ENCODE measurements around the gene CCNY.

CCNY gene

GRCh38 chr10:35497909-35498308 is 161.6 kb downstream of the CCNY start:
- H3K4me3 ChIP-seq (replicated peaks in 1 of 2; ENCODE audit: low read depth in 2 of 2, low read length in 2 of 2) = no peak overlapping the region
- DNase-seq (ENCODE audit: low read depth in 2 of 2) = no peak
- no peak for TF ChIP-seq CTCF (IDR thresholded peaks at IDR 0.05; ENCODE audit: low read depth, low read length)

DNA sequence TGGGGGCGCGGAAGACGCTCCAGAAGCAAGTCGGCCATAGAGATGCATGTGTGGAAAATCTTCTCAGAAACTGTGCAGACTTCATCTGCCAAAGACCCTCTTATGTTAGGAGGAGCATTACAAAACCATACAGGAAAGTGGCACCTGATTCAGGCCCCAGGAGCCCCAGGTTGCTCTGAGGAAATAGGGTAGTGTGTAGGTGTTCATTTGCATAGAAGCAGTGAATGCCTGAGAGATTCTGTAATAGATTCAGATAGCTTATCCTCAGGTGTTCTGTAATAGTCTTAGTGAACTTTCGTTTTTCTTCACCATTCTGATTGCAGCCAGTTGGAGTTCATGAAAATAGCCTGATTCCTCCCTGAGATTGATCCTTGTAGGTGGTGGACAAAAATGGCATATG is 162.4 kb downstream of the CCNY start:
- DNase-seq (ENCODE audit: low read depth in 2 of 2) = no peak
- no peak overlapping the region for H3K4me3 ChIP-seq (replicated peaks in 1 of 2; ENCODE audit: low read depth in 2 of 2, low read length in 2 of 2)
- TF ChIP-seq CTCF (IDR thresholded peaks at IDR 0.05; ENCODE audit: low read depth, low read length) = no peak

DNA sequence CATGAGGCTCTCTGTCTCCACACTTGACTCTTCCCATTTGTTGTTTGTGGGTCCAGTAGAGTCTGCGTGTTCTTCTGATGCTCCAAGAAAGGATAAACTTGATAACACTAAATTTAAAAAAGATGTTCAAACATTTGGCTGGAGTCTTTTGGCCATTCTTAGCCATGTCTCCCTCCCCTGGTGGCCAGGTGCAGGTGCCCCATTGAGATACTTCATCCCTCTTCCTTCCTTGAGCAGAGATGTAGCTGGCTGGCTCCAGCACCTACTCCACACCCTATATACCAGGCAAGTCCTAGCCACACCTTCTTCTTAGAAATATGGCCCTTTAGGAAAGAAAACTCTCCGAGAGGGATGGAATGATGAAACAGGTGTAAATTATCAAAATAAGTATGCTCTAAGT is 165.6 kb downstream of the CCNY start:
- TF ChIP-seq CTCF (IDR thresholded peaks at IDR 0.05; ENCODE audit: low read depth, low read length) = peak; percentile 11
- DNase-seq (ENCODE audit: low read depth in 2 of 2) = no peak
- no peak overlapping the region for H3K4me3 ChIP-seq (replicated peaks in 1 of 2; ENCODE audit: low read depth in 2 of 2, low read length in 2 of 2)

- TF ChIP-seq CTCF (IDR thresholded peaks at IDR 0.05; ENCODE audit: low read depth, low read length) = no peak
- H3K4me3 ChIP-seq (replicated peaks in 1 of 2; ENCODE audit: low read depth in 2 of 2, low read length in 2 of 2) = no peak overlapping the region
- no peak for DNase-seq (ENCODE audit: low read depth in 2 of 2)
Measured at GRCh38 chr10:35502692-35503091, 166.4 kb downstream of the CCNY start.

DNA sequence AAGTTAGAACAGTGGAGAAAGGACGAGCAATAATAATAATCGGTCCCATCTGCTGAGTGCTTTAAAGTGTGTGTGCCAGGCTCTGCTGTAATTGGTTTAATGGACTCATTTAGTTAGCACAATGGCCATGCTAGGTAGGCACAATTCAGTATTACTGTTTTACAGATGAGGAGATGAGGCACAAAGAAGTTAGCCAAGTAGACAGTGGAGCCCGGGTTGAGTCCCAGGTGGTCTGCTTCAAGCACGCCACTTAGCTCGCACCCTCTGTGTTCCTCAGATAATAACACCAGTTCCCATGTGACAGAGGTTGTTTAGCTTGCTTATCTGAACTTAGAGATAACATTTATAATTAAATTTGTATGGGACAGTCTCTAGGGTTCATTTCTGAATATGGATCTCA is 167.3 kb downstream of the CCNY start:
- DNase-seq (ENCODE audit: low read depth in 2 of 2) = no peak
- TF ChIP-seq CTCF (IDR thresholded peaks at IDR 0.05; ENCODE audit: low read depth, low read length) = no peak
- H3K4me3 ChIP-seq (replicated peaks in 1 of 2; ENCODE audit: low read depth in 2 of 2, low read length in 2 of 2) = no peak overlapping the region

GRCh38 chr10:35504132-35504531 is 167.8 kb downstream of the CCNY start:
- TF ChIP-seq CTCF (IDR thresholded peaks at IDR 0.05; ENCODE audit: low read depth, low read length) = no peak
- no peak overlapping the region for H3K4me3 ChIP-seq (replicated peaks in 1 of 2; ENCODE audit: low read depth in 2 of 2, low read length in 2 of 2)
- no peak for DNase-seq (ENCODE audit: low read depth in 2 of 2)

- no peak for DNase-seq (ENCODE audit: low read depth in 2 of 2)
- no peak for TF ChIP-seq CTCF (IDR thresholded peaks at IDR 0.05; ENCODE audit: low read depth, low read length)
- no peak overlapping the region for H3K4me3 ChIP-seq (replicated peaks in 1 of 2; ENCODE audit: low read depth in 2 of 2, low read length in 2 of 2)
Measured at GRCh38 chr10:35505241-35505873, 169.0 kb downstream of the CCNY start.
